Tibial artery (tissue), 4 donors: Measurements from ENCODE around the gene PTRH2.
"Not testable (repeated sequence)": the region's sequence is repeated elsewhere in the genome, so short reads cannot be mapped to it uniquely, and the experiment has no call there.

ENCODE experiments used
- DNase-seq, 2 donors: peaks; one replicate each; pipeline ENCODE4 v3.0.0-alpha.2; 2019
- H3K27ac ChIP-seq, 2 donors: fragments of 200-600 bp; sonication (generic) in 1 of 2; 1 replicate in 1 of 2; 2 replicates in 1 of 2; pipeline ENCODE4 v1.5.1; 2018 to 2019; ENCODE audit warnings: mild to moderate bottlenecking in 1 of 2
- H3K27me3 ChIP-seq, 2 donors: fragments of 200-600 bp; sonication (generic) in 1 of 2; one replicate each; pipeline versions ENCODE4 v1.5.1 to v1.6.0; 2016 to 2019
- H3K36me3 ChIP-seq, 3 donors: fragments of 200-600 bp; sonication (generic) in 2 of 3; one replicate each; pipeline ENCODE4 v1.5.1; 2016 to 2019; ENCODE audit warnings: mild to moderate bottlenecking in 2 of 3
- H3K4me1 ChIP-seq, 4 donors: fragments of 200-600 bp; sonication (generic) in 2 of 4; 1 replicate in 3 of 4; 2 replicates in 1 of 4; pipeline ENCODE4 v1.5.1; 2016 to 2019
- H3K4me3 ChIP-seq, 2 donors: fragments of 200-600 bp; sonication (generic) in 1 of 2; 1 replicate in 1 of 2; 2 replicates in 1 of 2; pipeline ENCODE4 v1.5.1; 2018 to 2019; ENCODE audit warnings: mild to moderate bottlenecking in 2 of 2
- H3K9me3 ChIP-seq, 3 donors: fragments of 200-600 bp; sonication (generic) in 1 of 3; one replicate each; pipeline ENCODE4 v1.5.1; 2016 to 2019
- intact Hi-C: fragments of 100-400 bp; cut with DNase I; formaldehyde crosslinking; loops from one replicate; pipeline ENCODE4 v1.15.0; 2023; ENCODE audit warnings: low total_unique reads
- TF ChIP-seq, protein P1 (sequence below), 2 experiments: fragments of 200-600 bp in 1 of 2; fragments of 450-650 bp in 1 of 2; IDR thresholded peaks; one replicate each; pipeline ENCODE4 v1.5.1; 2017 to 2019; ENCODE audit warnings: antibody characterized with exemption in 2 of 2, mild to moderate bottlenecking in 1 of 2, moderate library complexity in 1 of 2

Gene PTRH2

DNA sequence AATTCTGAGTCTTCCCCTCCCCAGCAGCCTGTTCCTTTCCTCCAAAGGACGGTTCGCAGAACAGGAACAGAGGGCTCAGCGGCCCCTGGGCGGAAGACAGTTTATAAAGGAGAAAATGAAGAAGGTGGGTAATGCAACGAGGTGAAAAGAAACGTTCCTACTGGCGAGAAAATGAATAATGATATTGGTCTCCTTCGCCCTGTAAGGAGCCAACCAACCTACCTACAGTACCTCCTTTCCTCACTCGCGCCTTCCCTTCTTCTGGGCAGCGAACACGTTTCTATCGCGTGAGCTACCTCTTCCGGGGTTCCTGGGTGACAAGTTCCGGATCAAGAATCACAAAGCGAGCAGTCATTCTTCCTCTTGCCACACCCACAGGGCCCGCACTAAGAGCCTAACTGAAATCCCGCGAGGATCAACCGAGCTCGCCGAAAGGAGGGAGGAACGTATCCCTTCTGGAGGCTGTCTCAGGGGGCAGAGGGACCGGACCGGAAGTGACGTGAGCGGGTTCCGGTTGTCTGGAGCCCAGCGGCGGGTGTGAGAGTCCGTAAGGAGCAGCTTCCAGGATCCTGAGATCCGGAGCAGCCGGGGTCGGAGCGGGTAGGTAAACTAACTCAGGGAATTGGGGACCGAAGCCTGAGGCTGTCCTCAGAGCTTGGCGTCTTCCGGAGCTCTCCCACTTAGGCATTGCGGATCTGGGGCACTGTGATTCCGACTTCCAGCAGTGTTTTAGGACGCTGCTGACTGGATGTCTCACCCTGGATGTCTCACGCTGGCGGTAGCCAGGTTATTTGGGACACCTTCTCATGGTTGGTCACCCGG lies at the start of gene PTRH2, which contains the start of gene VMP1:
Gene PTRH2 (minus strand): TSS at position 282 of the 822 bp plus-strand sequence. CDS start 9,452 bp downstream, outside the sequence.
Gene VMP1 (plus strand): TSS at position 506 of the 822 bp plus-strand sequence. CDS start 23,793 bp downstream, outside the sequence.
- TF ChIP-seq, protein P1, sequence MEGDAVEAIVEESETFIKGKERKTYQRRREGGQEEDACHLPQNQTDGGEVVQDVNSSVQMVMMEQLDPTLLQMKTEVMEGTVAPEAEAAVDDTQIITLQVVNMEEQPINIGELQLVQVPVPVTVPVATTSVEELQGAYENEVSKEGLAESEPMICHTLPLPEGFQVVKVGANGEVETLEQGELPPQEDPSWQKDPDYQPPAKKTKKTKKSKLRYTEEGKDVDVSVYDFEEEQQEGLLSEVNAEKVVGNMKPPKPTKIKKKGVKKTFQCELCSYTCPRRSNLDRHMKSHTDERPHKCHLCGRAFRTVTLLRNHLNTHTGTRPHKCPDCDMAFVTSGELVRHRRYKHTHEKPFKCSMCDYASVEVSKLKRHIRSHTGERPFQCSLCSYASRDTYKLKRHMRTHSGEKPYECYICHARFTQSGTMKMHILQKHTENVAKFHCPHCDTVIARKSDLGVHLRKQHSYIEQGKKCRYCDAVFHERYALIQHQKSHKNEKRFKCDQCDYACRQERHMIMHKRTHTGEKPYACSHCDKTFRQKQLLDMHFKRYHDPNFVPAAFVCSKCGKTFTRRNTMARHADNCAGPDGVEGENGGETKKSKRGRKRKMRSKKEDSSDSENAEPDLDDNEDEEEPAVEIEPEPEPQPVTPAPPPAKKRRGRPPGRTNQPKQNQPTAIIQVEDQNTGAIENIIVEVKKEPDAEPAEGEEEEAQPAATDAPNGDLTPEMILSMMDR (IDR thresholded peaks at IDR 0.05), result no peak
- Histone ChIP-seq H3K4me3 (peak within 1 kb of the TSS; percentile 65 to 78), H3K27me3 (no peaks in the 10 kb centered on the region), H3K36me3 (peaks cover 0 to under 1% (median 0%) of the 10 kb centered on the region in 3 donors), H3K4me1 (peaks cover 6 to 38% (median 20%) of the 10 kb centered on the region in 4 donors), H3K9me3 (no peaks in the 10 kb centered on the region), H3K27ac (peak within 1 kb of the TSS; percentile 88 to 89)
- intact Hi-C loops, result loop anchor here (2.0 kb wide), 1 partner anchor 89 kb away; the partner anchor contains the start of gene CLTC
- peak; percentile 98 to 99 for DNase-seq

DNA sequence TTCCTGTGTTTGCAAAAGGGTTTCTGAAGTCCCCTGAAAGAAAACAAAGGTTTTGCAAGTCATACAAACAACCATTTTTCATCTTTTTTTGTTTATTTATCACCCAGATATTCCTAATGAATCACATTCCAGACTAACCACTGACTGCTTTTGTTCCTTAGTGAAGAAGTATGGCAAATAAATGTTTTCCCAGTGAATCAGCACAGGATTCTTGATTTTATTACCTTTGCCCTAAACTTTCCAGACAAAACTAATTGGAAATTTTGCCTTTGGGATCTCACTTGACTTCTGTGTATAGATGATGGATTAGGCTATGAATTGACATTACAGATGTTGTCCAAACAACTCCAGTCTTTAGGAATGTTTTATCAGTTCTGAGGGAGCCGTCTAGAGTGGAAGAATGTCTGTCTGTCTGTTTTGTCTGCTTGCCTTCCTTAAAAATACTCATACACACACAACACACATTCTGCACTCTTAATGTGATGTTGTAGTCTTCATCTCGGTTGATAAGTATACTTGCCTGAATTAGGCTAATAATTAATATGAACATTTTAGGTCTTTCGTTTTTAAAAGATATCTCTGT lies 49.1 kb upstream of the PTRH2 start:
- Histone ChIP-seq H3K4me1 (peaks cover 0 to 44% (median 11%) of the 10 kb centered on the region in 4 donors), H3K9me3 (no peaks in the 10 kb centered on the region), H3K36me3 (no peaks in the 10 kb centered on the region), H3K27me3 (no peaks in the 10 kb centered on the region), H3K27ac (peak overlapping the region; percentile 67 to 68), H3K4me3 (no peak overlapping the region)
- intact Hi-C loops, result no loop called here
- TF ChIP-seq, protein P1 (IDR thresholded peaks at IDR 0.05), result no peak
- DNase-seq, result no peak

DNA sequence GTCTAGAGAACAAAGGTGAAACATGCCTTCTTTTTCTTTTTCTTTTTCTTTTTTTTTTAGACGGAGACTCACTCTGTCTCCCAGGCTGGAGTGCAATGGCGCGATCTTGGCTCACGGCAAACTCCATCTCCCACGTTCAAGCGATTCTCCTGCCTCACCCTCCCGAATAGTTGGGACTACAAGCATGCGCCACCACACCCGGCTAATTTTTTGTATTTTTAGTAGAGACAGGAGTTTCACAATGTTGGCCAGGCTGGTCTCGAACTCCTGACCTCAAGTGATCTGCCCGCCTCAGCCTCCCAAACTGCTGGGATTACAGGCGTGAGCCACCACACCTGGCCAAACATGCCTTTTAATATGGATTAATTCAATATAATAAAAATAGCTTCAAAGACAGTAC lies 47.8 kb upstream of the PTRH2 start:
- H3K27me3 ChIP-seq, H3K9me3 ChIP-seq, DNase-seq, H3K4me3 ChIP-seq, H3K36me3 ChIP-seq, intact Hi-C loops: not testable (repeated sequence)
- Histone ChIP-seq H3K27ac (peak overlapping the region; percentile 41 to 67), H3K4me1 (peaks cover 0 to 43% (median 11%) of the 10 kb centered on the region in 4 donors)

DNA sequence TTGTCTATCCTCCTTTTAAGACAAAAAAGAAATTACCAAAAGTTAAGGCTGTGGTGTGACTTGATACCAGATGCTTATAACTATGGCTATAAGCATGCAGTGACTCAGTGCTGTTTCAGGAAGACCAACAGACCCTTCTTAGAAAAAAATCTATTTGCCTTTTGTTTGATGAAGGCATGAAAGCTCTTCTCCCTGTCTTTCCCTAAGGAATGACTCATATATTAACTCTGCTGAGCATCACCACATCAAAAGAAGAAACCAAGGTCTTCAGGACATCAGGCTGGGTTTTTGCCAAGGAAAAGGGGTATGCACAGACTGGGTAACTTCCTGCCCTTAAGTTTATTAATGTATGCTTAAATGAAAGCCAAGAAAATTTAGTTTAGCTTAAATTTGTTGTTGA lies 47.3 kb upstream of the PTRH2 start:
- H3K36me3 ChIP-seq, result no peaks in the 10 kb centered on the region
- no peaks in the 10 kb centered on the region for H3K9me3 ChIP-seq
- TF ChIP-seq, protein P1 (IDR thresholded peaks at IDR 0.05), result no peak
- H3K4me3 ChIP-seq, result no peak overlapping the region
- intact Hi-C loops, result no loop called here
- H3K27ac ChIP-seq, result peak overlapping the region; percentile 41 to 67
- H3K27me3 ChIP-seq, result no peaks in the 10 kb centered on the region
- DNase-seq, result no peak
- H3K4me1 ChIP-seq, result peaks cover 0 to 43% (median 11%) of the 10 kb centered on the region in 4 donors

DNA sequence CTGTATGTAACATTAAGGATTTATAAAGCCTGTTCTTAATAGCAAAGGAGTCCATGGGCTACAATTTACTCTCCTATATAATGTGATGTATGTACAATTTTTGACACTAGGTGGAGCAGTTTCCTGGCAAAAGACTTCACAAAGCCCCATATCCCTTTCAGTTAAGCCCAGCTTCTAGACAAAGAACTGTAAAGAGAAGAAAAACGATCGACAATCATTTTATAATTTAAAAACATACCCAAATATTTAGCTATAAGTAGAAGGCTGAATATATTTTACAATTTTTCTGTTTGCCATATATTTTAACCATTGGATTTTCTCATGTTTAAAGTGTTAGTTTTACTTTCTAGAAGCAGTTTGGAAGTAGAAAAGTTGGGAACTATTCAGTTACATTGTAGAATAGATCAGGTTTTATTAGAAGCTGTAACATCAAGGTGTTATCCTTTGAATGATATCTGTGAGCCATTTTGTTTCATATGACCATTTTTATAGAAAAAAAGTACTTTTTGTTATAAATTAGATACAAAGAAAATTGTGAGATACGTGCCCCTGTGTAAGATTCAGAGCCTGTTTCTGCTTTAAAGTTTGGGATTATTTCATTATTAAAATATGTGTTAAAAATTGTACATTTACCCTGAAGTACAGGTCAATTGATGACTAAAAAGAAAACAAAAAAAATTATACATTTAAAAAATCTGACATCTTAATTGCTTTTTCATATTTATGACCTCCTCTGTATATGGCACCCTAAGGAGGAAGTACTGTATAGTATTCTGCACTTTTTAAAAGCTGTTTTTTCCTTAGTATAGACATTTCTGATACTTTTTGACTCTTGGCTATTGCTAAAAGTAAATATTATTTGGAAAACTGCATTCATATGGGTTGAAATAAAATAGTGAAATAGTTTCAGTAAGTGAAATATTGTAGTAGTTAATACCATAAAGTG lies 46.6 kb upstream of the PTRH2 start:
- peak overlapping the region; percentile 41 to 67 for H3K27ac ChIP-seq
- no peaks in the 10 kb centered on the region for H3K36me3 ChIP-seq
- no peaks in the 10 kb centered on the region for H3K27me3 ChIP-seq
- H3K9me3 ChIP-seq, result no peaks in the 10 kb centered on the region
- TF ChIP-seq, protein P1 (IDR thresholded peaks at IDR 0.05), result peak; percentile 69 to 88
- H3K4me3 ChIP-seq, result peak overlapping the region in 1 of 2 donors; percentile 21
- DNase-seq, result no peak
- peaks cover 0 to 43% (median 11%) of the 10 kb centered on the region in 4 donors for H3K4me1 ChIP-seq
- intact Hi-C loops, result loop anchor here (2.0 kb wide), 1 partner anchor 85 kb away; no protein-coding TSS in a partner anchor
